K562 (cell line): ENCODE measurements around the gene GPD1L.

Source experiments
- FOXK1 ChIP-seq: sonication (generic); formaldehyde crosslinking; IDR thresholded peaks from 2 replicates; pipeline ENCODE4 v1.8.0; 2022; ENCODE audit warnings: missing genetic modification reagents, mild to moderate bottlenecking, borderline replicate concordance
- MYC ChIP-seq, 2 experiments: fragments of 250-450 bp in 1 of 2; sonication (Bioruptor Pico) in 1 of 2; IDR thresholded peaks; 2 replicates each; pipeline versions ENCODE4 v1.5.1 to v1.6.1; 2012 to 2021; ENCODE audit warnings: low read depth in 2 of 2, borderline replicate concordance in 1 of 2, improper control_type of control experiment in 1 of 2, low read length in 1 of 2, mild to moderate bottlenecking in 1 of 2, moderate library complexity in 1 of 2
- POLR2A ChIP-seq: fragments of 450-650 bp; conservative IDR thresholded peaks from 2 replicates; pipeline ENCODE4 v1.6.1; 2016
- POLR2AphosphoS5 ChIP-seq: IDR thresholded peaks from 2 replicates; pipeline ENCODE4 v1.6.1; 2011; ENCODE audit warnings: mild to moderate bottlenecking, low read depth, low read length, moderate library complexity; ENCODE audit not compliant: control insufficient read depth, insufficient read depth
- REST ChIP-seq, 2 experiments: fragments of 450-650 bp; formaldehyde crosslinking in 1 of 2; IDR thresholded peaks; 2 replicates each; pipeline versions ENCODE4 v1.4.0 to v1.6.1; 2014 to 2020; ENCODE audit warnings: mild to moderate bottlenecking in 2 of 2, borderline replicate concordance in 1 of 2, low read depth in 1 of 2

DNA sequence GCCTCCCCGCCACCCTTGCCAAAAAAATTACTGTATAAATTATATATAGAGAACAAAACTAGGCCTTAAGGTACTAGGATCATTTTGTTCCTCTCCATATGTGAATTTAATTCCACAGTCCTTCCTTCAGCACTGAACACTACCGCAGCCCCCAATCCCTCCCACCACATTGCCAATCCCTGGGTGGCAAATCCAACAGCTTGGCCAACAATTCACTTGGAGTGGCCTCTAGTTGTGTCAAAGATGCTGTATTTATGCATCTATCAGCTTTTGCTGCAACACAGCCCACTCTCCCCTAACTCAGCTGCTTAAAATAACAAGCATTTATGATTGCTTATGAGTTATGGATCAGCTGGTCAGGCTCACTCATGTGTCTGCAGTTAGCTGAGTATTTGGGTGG lies 18.6 kb downstream of the GPD1L start:
- TF ChIP-seq MYC (IDR thresholded peaks at IDR 0.05; ENCODE audit: low read depth, low read length) (no peak), MYC (CRISPR knock-in tag; IDR thresholded peaks at IDR 0.05; ENCODE audit: borderline replicate concordance, low read depth) (no peak), POLR2AphosphoS5 (no peak), POLR2A (no peak), FOXK1 (CRISPR knock-in tag) (no peak), REST (IDR thresholded peaks at IDR 0.05; ENCODE audit: borderline replicate concordance) (no peak), REST (CRISPR knock-in tag; IDR thresholded peaks at IDR 0.05; ENCODE audit: low read depth) (no peak)
